Measurements from ENCODE around the gene ITGA2B. TPM values are rescaled to one million over a fixed set of nuclear protein-coding genes. Genes with fewer than 3 reads are reported as not detected.

ITGA2B gene
- total and polyA plus RNA-seq, 2 of the 13 experiments (the other 11 are each of a cell fraction or from before 2014, with no cell fraction given) = 0.38 to 1.1 TPM

DNA sequence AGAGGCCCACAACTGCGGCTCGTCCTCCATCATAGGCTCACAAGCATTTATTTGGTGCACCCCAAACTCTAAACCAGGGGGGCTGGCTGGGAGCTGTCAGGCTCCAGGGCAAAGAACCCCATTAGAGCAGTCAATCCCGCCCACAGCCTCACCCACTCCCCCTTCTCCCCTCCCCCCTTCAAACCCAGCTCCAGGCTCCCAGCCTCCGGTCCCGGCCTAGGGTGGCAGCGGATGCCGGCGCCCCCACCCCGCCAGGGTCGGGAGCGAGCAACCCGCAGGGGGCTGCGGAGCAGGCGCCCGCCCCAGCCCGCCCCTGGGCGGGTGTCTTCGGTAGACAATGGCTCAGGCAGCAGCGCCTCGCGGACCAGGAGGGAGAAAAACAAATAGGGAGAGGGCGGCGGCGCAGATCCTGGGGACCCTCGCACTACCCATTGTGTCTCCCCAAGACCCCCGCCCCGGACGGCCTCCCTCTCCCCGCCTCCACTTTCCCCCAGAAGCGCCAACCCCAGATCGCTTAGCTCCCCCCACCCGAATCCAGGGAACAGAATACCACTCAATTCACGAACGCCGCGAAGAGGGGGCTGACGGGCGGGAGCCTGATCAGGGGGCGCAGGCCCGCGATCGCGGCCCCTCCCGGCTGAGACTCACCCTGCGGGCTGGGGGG is 26.4 kb downstream of the ITGA2B start (continued):
- TF ChIP-seq MAF1 (CRISPR knock-in tag; IDR thresholded peaks at IDR 0.05; ENCODE audit: borderline replicate concordance) = no peak

DNA sequence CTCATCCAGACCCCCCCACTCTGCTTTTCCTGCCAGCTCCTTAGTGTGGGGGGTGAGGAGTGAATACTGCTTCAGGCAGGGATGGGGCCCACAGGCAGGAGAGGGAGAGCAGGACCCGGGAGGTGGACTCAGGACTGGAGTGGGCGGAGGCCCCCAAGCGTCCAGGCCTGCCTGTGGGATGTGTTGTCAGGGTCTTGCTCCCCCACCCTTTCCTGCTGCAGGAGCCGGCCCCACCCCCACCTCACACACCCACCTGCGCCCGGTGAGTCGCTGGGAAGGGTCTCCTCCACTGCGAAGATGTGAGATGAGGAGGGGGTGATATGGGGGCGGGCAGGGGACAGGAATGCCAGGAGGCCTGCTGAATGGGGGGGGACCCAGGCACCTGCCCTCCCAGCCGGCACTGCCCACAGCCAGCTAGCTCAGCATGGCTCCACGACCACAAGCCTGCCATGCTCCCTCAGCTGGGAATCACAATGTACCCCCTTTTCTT is 26.9 kb downstream of the ITGA2B start:
- Histone ChIP-seq H3K4me2 (ENCODE audit: low read depth, low read length) (peak overlapping the region; percentile 98), H3K9ac (ENCODE audit: insufficient read depth, low read depth, low read length) (peak overlapping the region; percentile 67; the same call in 1 of the 2 replicates), H3K9me3 (ENCODE audit: low read length) (no peaks in the 10 kb centered on the region), H3K27me3 (ENCODE audit: control insufficient read depth in 1 of 2, insufficient read depth in 2 of 2, low read length in 2 of 2) (peaks cover 1 to 14% of the 10 kb centered on the region in 2 experiments; a peak in 3 of 5 replicates), H2AFZ (ENCODE audit: low read length) (no peak overlapping the region), H3K4me1 (ENCODE audit: insufficient read depth, low read length) (peaks cover 45% of the 10 kb centered on the region), H3K36me3 (replicated peaks in 1 of 2; ENCODE audit: control insufficient read depth in 1 of 2, insufficient read depth in 2 of 2, low read length in 2 of 2) (no peaks in the 10 kb centered on the region), H4K20me1 (ENCODE audit: insufficient read depth, low read length) (no peaks in the 10 kb centered on the region), H3K27ac (ENCODE audit: extremely low read length, insufficient read depth, low read length) (no peak overlapping the region), H3K4me3 (replicated peaks in 1 of 3; ENCODE audit: insufficient read depth in 1 of 3, low read depth in 2 of 3, low read length in 3 of 3) (peak overlapping the region; percentile 75 to 82 (median 76); a peak in 5 of 6 replicates), H3K79me2 (ENCODE audit: insufficient read depth, low read length) (no peaks in the 10 kb centered on the region)
- WGBS (ENCODE audit: low lambda C conversion rate) = 37% methylated on average over 8 of the region's 11 CpGs
- POLR2A ChIA-PET = interaction anchor here (1.7 to 3.2 kb wide), 4 partner anchors 8 to 23 kb away, joined by 4 to 19 read pairs (median 7); partner anchors contain the start of gene GRN
- no peak for FAIRE-seq
- intact Hi-C loops (cut with micrococcal nuclease; ENCODE audit: unreplicated experiment) = no loop called here
- ATAC-seq = peak; percentile 10; the same call in 2 of the 3 replicates
- CTCF ChIA-PET (ENCODE audit: low intra/inter-chr PET ratio, low total read pairs) = interaction anchor here (1.8 kb wide), 1 partner anchor 8 kb away, joined by 9 read pairs; no protein-coding TSS in a partner anchor
- no TSS peak for BruUV-seq (replicated peaks)
- in situ Hi-C loops (cut with HindIII; ENCODE audit: extremely low pct_ligation_motif_present, low pct_unique_long_range_greater_than_20kb) = no loop called here
- no peak for DNase-seq (ENCODE audit: low spot score)
- TF ChIP-seq ZNF564 (CRISPR knock-in tag; IDR thresholded peaks at IDR 0.05) = no peak
- TF ChIP-seq ZC3H13 (CRISPR knock-in tag; IDR thresholded peaks at IDR 0.05) = 0 out of 2 replicates have a peak, but pooled peaks have one; percentile 7
- no peak for TF ChIP-seq ZNF343 (CRISPR knock-in tag; IDR thresholded peaks at IDR 0.05)
- no peak for TF ChIP-seq FOXO1 (CRISPR knock-in tag; IDR thresholded peaks at IDR 0.05)
- no peak for TF ChIP-seq CHD2 (IDR thresholded peaks at IDR 0.05; ENCODE audit: low read depth, low read length)
- TF ChIP-seq, protein P1, sequence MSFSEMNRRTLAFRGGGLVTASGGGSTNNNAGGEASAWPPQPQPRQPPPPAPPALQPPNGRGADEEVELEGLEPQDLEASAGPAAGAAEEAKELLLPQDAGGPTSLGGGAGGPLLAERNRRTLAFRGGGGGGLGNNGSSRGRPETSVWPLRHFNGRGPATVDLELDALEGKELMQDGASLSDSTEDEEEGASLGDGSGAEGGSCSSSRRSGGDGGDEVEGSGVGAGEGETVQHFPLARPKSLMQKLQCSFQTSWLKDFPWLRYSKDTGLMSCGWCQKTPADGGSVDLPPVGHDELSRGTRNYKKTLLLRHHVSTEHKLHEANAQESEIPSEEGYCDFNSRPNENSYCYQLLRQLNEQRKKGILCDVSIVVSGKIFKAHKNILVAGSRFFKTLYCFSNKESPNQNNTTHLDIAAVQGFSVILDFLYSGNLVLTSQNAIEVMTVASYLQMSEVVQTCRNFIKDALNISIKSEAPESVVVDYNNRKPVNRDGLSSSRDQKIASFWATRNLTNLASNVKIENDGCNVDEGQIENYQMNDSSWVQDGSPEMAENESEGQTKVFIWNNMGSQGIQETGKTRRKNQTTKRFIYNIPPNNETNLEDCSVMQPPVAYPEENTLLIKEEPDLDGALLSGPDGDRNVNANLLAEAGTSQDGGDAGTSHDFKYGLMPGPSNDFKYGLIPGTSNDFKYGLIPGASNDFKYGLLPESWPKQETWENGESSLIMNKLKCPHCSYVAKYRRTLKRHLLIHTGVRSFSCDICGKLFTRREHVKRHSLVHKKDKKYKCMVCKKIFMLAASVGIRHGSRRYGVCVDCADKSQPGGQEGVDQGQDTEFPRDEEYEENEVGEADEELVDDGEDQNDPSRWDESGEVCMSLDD (CRISPR knock-in tag; IDR thresholded peaks at IDR 0.05; ENCODE audit: borderline replicate concordance) = 0 out of 2 replicates have a peak, but pooled peaks have one; percentile 44
- no peak for TF ChIP-seq ZNF7 (CRISPR knock-in tag; IDR thresholded peaks at IDR 0.05)
- TF ChIP-seq CCDC6 (CRISPR knock-in tag; IDR thresholded peaks at IDR 0.05) = no peak
- TF ChIP-seq, protein P2, sequence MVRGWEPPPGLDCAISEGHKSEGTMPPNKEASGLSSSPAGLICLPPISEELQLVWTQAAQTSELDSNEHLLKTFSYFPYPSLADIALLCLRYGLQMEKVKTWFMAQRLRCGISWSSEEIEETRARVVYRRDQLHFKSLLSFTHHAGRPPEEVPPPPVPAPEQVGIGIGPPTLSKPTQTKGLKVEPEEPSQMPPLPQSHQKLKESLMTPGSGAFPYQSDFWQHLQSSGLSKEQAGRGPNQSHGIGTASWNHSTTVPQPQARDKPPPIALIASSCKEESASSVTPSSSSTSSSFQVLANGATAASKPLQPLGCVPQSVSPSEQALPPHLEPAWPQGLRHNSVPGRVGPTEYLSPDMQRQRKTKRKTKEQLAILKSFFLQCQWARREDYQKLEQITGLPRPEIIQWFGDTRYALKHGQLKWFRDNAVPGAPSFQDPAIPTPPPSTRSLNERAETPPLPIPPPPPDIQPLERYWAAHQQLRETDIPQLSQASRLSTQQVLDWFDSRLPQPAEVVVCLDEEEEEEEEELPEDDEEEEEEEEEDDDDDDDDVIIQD (CRISPR knock-in tag; IDR thresholded peaks at IDR 0.05; ENCODE audit: low read depth) = no peak
- no peak for TF ChIP-seq PCBP1 (IDR thresholded peaks at IDR 0.05; ENCODE audit: borderline replicate concordance, low read depth, low read length)
- TF ChIP-seq, protein P3, sequence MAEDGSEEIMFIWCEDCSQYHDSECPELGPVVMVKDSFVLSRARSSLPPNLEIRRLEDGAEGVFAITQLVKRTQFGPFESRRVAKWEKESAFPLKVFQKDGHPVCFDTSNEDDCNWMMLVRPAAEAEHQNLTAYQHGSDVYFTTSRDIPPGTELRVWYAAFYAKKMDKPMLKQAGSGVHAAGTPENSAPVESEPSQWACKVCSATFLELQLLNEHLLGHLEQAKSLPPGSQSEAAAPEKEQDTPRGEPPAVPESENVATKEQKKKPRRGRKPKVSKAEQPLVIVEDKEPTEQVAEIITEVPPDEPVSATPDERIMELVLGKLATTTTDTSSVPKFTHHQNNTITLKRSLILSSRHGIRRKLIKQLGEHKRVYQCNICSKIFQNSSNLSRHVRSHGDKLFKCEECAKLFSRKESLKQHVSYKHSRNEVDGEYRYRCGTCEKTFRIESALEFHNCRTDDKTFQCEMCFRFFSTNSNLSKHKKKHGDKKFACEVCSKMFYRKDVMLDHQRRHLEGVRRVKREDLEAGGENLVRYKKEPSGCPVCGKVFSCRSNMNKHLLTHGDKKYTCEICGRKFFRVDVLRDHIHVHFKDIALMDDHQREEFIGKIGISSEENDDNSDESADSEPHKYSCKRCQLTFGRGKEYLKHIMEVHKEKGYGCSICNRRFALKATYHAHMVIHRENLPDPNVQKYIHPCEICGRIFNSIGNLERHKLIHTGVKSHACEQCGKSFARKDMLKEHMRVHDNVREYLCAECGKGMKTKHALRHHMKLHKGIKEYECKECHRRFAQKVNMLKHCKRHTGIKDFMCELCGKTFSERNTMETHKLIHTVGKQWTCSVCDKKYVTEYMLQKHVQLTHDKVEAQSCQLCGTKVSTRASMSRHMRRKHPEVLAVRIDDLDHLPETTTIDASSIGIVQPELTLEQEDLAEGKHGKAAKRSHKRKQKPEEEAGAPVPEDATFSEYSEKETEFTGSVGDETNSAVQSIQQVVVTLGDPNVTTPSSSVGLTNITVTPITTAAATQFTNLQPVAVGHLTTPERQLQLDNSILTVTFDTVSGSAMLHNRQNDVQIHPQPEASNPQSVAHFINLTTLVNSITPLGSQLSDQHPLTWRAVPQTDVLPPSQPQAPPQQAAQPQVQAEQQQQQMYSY (CRISPR knock-in tag; IDR thresholded peaks at IDR 0.05) = peak; percentile 70; the same call in 1 of the 2 replicates
- no peak for TF ChIP-seq ZNF230 (CRISPR knock-in tag; IDR thresholded peaks at IDR 0.05)
- TF ChIP-seq ELF3 (CRISPR knock-in tag; IDR thresholded peaks at IDR 0.05) = no peak
